ENCODE data around the gene RCC2.

DNA sequence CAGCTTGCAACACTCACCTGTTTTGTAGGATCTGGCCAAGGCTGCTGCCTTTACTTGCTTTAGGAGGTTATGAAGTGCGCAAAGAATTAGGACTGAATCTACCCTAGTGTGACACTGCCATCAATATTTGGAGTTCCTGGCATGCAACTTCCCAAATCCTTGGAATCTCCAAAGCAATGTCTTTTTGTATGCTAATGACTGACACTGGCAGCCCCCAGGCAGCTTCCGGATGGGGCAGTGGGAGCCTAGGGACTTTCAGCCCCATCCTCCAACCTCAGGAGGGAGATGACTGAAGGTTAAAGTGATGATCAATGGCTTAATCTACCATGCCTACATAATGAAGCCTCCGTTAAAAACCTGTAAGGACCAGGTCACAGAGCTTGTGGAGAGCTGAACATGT is 5.5 kb downstream of the RCC2 start:
- TF ChIP-seq ZC3H10 (CRISPR knock-in tag; IDR thresholded peaks at IDR 0.05) (no peak), CSDC2 (CRISPR knock-in tag; IDR thresholded peaks at IDR 0.05) (no peak)
